GM23338 (cell line): ENCODE data around the gene SYT5. TPM values are rescaled to one million over a fixed set of nuclear protein-coding genes. Genes with fewer than 3 reads are reported as not detected.
A peak's percentile ranks its signal among the peaks of the same experiment; 100 is the strongest.

Source experiments
- ATAC-seq: fragments of 200-7000 bp; cut with Tn5 transposase; 3 replicates; pipeline ENCODE4 v1.9.1; 2020
- DNase-seq: peaks from one replicate; pipeline ENCODE4 v3.0.0-alpha.2; 2015; ENCODE audit warnings: low spot score
- H2AFZ ChIP-seq: fragments of 200-600 bp; sonication (generic); 2 replicates; pipeline ENCODE4 v1.8.0; 2016; ENCODE audit warnings: antibody characterized with exemption, mild to moderate bottlenecking, moderate library complexity
- H3F3A ChIP-seq: fragments of 200-600 bp; sonication (generic); replicated peaks from 2 replicates; pipeline ENCODE4 v1.8.0; 2017; ENCODE audit warnings: antibody characterized with exemption, mixed run types, low read depth
- H3K27ac ChIP-seq: fragments of 200-600 bp; sonication (generic); 2 replicates; pipeline ENCODE4 v1.6.1; 2016; ENCODE audit warnings: low read depth
- H3K27me3 ChIP-seq: fragments of 200-600 bp; sonication (generic); 2 replicates; pipeline ENCODE4 v1.8.0; 2016; ENCODE audit warnings: mild to moderate bottlenecking, mixed run types, moderate library complexity; ENCODE audit not compliant: insufficient read depth
- H3K36me3 ChIP-seq: fragments of 200-600 bp; sonication (generic); 2 replicates; pipeline ENCODE4 v1.8.0; 2016; ENCODE audit warnings: mild to moderate bottlenecking; ENCODE audit not compliant: insufficient read depth
- H3K4me1 ChIP-seq: fragments of 200-600 bp; sonication (generic); 2 replicates; pipeline ENCODE4 v1.8.0; 2016; ENCODE audit warnings: mild to moderate bottlenecking, moderate library complexity; ENCODE audit not compliant: insufficient read depth
- H3K4me2 ChIP-seq: fragments of 200-600 bp; sonication (generic); 2 replicates; pipeline ENCODE4 v1.7.1; 2017; ENCODE audit warnings: mixed run types
- H3K4me3 ChIP-seq: fragments of 200-600 bp; sonication (generic); 2 replicates; pipeline ENCODE4 v1.6.1; 2016; ENCODE audit warnings: mixed run types
- H3K79me2 ChIP-seq: fragments of 200-600 bp; sonication (generic); replicated peaks from 2 replicates; pipeline ENCODE4 v1.8.0; 2017; ENCODE audit warnings: mild to moderate bottlenecking; ENCODE audit not compliant: insufficient read depth
- H3K9me2 ChIP-seq: fragments of 200-600 bp; sonication (generic); 2 replicates; pipeline ENCODE4 v1.8.0; 2017; ENCODE audit not compliant: insufficient read depth
- H4K20me1 ChIP-seq: fragments of 200-600 bp; sonication (generic); replicated peaks from 2 replicates; pipeline ENCODE4 v1.8.0; 2017; ENCODE audit warnings: mild to moderate bottlenecking; ENCODE audit not compliant: insufficient read depth
- H3K27ac Mint-ChIP-seq: 2 replicates; pipeline ENCODE4 v1.8.0; 2020; ENCODE audit warnings: inconsistent platforms, mild to moderate bottlenecking, moderate library complexity, mixed read lengths
- H3K27me3 Mint-ChIP-seq: 3 replicates; pipeline ENCODE4 v1.8.0; 2022; ENCODE audit warnings: low read depth, mild to moderate bottlenecking, moderate library complexity, mixed read lengths, inconsistent platforms; ENCODE audit not compliant: insufficient read depth, poor library complexity
- H3K36me3 Mint-ChIP-seq: 3 replicates; pipeline ENCODE4 v1.8.0; 2021; ENCODE audit warnings: low read depth, mild to moderate bottlenecking, inconsistent platforms, moderate library complexity, mixed read lengths
- H3K4me1 Mint-ChIP-seq: 3 replicates; pipeline ENCODE4 v1.8.0; 2020; ENCODE audit warnings: mild to moderate bottlenecking, inconsistent platforms, mixed read lengths
- H3K4me3 Mint-ChIP-seq: 3 replicates; pipeline ENCODE4 v1.8.0; 2021; ENCODE audit warnings: moderate library complexity, mild to moderate bottlenecking, inconsistent platforms, mixed read lengths
- H3K9me3 Mint-ChIP-seq: 3 replicates; pipeline ENCODE4 v1.8.0; 2020; ENCODE audit warnings: moderate library complexity, mild to moderate bottlenecking, inconsistent platforms, mixed read lengths
- CREB1 ChIP-seq: fragments of 250-450 bp; sonication (Bioruptor Pico); IDR thresholded peaks from 2 replicates; pipeline ENCODE4 v1.5.0; 2020; ENCODE audit warnings: low read depth, mild to moderate bottlenecking, moderate library complexity
- EZH2 ChIP-seq: fragments of 200-600 bp; sonication (generic); IDR thresholded peaks from one replicate; pipeline ENCODE4 v1.8.0; 2017; ENCODE audit warnings: antibody characterized with exemption, mild to moderate bottlenecking, low read depth; ENCODE audit not compliant: unreplicated experiment
- EZH2phosphoT487 ChIP-seq: fragments of 200-600 bp; sonication (generic); IDR thresholded peaks from one replicate; pipeline ENCODE4 v1.8.1; 2018; ENCODE audit warnings: antibody characterized with exemption; ENCODE audit not compliant: unreplicated experiment
- JUNB ChIP-seq: IDR thresholded peaks from one replicate; pipeline ENCODE4 v1.6.1; 2016; ENCODE audit warnings: antibody characterized with exemption; ENCODE audit not compliant: unreplicated experiment
- NANOG ChIP-seq: IDR thresholded peaks from 2 replicates; pipeline ENCODE4 v1.6.1; 2016; ENCODE audit warnings: antibody characterized with exemption, borderline replicate concordance
- POLR2AphosphoS5 ChIP-seq: IDR thresholded peaks from 2 replicates; pipeline ENCODE4 v1.6.1; 2016; ENCODE audit warnings: antibody characterized with exemption, low read depth
- STAT1 ChIP-seq: IDR thresholded peaks from one replicate; pipeline ENCODE4 v1.6.1; 2016; ENCODE audit warnings: antibody characterized with exemption; ENCODE audit not compliant: unreplicated experiment
- ZNF114 ChIP-seq: fragments of 250-450 bp; sonication (Bioruptor Pico); IDR thresholded peaks from 2 replicates; pipeline ENCODE4 v1.5.0; 2020; ENCODE audit warnings: mild to moderate bottlenecking, moderate library complexity
- ZNF331 ChIP-seq: fragments of 250-450 bp; sonication (Bioruptor Pico); IDR thresholded peaks from 2 replicates; pipeline ENCODE4 v1.5.0; 2020; ENCODE audit warnings: low read depth, mild to moderate bottlenecking, moderate library complexity
- polyA plus RNA-seq: library from polyadenylated mRNA; unstranded; fragments of >200 nt; fragmentation: Nextera tagmentation; extraction: Ambion mirVana; gene quantifications from 2 replicates; pipeline ENCODE4 v1.2.1, GENCODE V29; 2016
- total RNA-seq: library from RNA; depleted of rRNA; stranded (reverse); fragments of >200 nt; shearing (Covaris generic); gene quantifications from 2 replicates; pipeline ENCODE4 v1.2.3, GENCODE V29; 2014
- TF ChIP-seq, protein P1 (sequence below), 2 experiments: fragments of 200-600 bp in 1 of 2; sonication (generic) in 1 of 2; conservative IDR thresholded peaks; 2 replicates each; pipeline versions ENCODE4 v1.5.1 to v1.6.1; 2016 to 2017; ENCODE audit warnings: antibody characterized with exemption in 2 of 2, low read depth in 2 of 2, mild to moderate bottlenecking in 2 of 2, moderate library complexity in 1 of 2
- TF ChIP-seq, protein P2 (sequence below): IDR thresholded peaks from one replicate; pipeline ENCODE4 v1.6.1; 2018; ENCODE audit warnings: antibody characterized with exemption; ENCODE audit not compliant: unreplicated experiment

The SYT5 gene
- total and polyA plus RNA-seq, 2 experiments from 2014 or later = 2.1 to 4.7 TPM

DNA sequence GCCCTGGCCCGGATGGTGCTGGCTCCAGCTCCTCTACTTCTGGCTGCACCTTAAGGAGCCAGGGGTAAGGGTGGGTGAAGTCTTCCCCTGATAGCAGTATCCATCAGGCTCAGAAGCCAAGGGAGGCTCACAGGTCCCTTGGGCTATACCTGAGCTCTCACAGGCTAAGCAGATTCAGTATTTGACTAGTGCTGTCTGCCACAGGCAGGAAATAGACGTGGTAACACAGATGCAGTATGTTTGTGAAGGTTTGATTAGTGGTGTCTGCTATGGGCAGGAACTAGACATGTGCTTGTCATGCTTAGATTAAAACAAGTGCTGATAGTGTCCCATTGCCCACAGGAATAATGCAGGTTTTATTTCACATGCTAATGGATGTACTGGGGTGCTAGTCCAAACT is 4.0 kb downstream of the SYT5 start (continued):
- TF ChIP-seq STAT1 = no peak

DNA sequence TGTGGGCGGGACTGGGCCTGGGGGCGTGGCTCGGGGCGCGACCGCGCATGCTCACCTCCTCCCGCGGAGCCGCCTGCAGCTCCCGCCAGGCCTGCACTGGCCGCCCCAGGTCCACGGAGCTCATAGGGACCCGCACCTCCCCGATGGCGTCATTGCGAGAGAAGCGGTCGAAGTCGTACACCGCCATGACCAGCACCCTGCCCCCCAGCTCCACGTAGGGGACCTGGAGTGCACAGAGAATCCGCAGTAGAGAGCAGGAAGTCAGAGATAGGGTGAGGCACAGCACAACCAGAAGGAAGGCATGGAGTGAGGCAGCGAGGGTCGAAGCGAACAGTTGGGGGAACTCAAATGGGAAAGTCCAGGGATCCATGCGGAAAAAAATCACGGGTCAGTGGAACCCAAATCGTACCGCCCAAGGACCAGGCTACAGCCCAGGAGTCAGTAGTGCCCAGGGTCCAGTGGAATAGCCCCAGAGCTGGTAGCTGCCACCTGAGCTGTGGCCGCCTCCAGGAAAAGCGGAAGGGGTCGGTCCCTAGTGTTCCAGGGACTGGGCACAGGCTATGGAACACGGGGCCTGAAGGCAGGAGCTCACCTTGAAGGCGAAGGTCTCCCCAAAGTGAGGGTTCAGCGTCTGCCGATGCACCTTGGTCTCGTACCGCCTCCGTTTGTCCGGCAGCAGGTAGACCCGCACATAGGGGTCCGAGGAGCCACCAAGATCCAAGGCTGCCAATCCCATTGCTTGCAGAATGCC is 4.8 kb downstream of the SYT5 start:
- H4K20me1 ChIP-seq = no peaks in the 10 kb centered on the region
- 0 out of 2 replicates have a peak, but pooled peaks cover 3% of the 10 kb centered on the region for H3K9me2 ChIP-seq
- ATAC-seq = peak; percentile 19
- Mint-ChIP-seq H3K4me3 (peak overlapping the region; percentile 31; the same call in 1 of the 3 replicates), H3K9me3 (peaks cover 10% of the 10 kb centered on the region; the same call in 2 of the 3 replicates), H3K27ac (no peak overlapping the region), H3K4me1 (peaks cover 32% of the 10 kb centered on the region), H3K36me3 (no peaks in the 10 kb centered on the region; the same call in 2 of the 3 replicates), H3K27me3 (peaks cover 46% of the 10 kb centered on the region)
- H3F3A ChIP-seq = peaks cover 14% of the 10 kb centered on the region; the same call in 1 of the 2 replicates
- no peaks in the 10 kb centered on the region for H3K36me3 ChIP-seq
- peaks cover 59% of the 10 kb centered on the region for H3K27me3 ChIP-seq
- no peak overlapping the region for H3K27ac ChIP-seq
- H3K4me1 ChIP-seq = peaks cover 12% of the 10 kb centered on the region; the same call in 1 of the 2 replicates
- H3K4me2 ChIP-seq = peak overlapping the region; percentile 96; the same call in 1 of the 2 replicates
- peak; percentile 66 for DNase-seq
- TF ChIP-seq JUNB = no peak
- TF ChIP-seq, protein P1, sequence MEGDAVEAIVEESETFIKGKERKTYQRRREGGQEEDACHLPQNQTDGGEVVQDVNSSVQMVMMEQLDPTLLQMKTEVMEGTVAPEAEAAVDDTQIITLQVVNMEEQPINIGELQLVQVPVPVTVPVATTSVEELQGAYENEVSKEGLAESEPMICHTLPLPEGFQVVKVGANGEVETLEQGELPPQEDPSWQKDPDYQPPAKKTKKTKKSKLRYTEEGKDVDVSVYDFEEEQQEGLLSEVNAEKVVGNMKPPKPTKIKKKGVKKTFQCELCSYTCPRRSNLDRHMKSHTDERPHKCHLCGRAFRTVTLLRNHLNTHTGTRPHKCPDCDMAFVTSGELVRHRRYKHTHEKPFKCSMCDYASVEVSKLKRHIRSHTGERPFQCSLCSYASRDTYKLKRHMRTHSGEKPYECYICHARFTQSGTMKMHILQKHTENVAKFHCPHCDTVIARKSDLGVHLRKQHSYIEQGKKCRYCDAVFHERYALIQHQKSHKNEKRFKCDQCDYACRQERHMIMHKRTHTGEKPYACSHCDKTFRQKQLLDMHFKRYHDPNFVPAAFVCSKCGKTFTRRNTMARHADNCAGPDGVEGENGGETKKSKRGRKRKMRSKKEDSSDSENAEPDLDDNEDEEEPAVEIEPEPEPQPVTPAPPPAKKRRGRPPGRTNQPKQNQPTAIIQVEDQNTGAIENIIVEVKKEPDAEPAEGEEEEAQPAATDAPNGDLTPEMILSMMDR (conservative IDR thresholded peaks at IDR 0.05; ENCODE audit: low read depth in 2 of 2) = no peak
- TF ChIP-seq POLR2AphosphoS5 = peak; percentile 68
- 0 out of 2 replicates have a peak overlapping the region, but pooled peaks have one; percentile 47 for H2AFZ ChIP-seq
- H3K79me2 ChIP-seq = no peaks in the 10 kb centered on the region
- H3K4me3 ChIP-seq = peak overlapping the region; percentile 85

DNA sequence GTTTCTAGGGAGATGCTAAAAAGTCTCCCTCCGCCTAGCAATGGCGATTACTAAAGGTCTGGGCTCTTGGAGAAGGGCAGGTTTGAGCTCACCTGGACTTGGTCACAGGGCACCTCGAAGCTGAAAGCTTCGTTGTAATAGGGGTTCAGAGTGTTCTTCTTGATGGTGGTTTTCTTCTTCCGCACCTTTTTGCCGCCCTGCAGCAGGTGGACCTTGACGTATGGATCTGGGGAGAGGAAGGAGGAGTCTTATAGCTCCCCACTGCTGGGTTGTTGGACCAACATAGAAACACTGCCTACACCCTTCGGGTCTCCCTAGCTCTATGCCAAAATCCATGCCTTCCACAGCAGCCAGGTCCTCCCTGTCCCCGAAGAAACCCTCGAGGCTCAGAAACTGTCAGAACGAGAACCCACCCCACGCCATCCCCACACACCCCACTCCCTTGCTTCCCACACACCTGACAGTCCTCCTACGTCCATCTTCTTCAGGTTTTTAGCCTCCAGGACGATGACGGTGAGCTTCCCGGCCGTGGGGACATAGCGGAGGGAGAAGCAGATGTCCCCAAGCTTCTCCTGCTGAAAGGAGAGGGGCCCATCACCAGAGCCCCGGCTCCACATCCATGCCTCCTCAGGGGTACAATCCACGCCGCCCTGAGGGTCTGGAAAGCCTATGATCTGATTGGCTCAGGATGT is 5.5 kb downstream of the SYT5 start:
- Mint-ChIP-seq H3K27me3 (peaks cover 40% of the 10 kb centered on the region), H3K4me3 (peak overlapping the region; percentile 77), H3K27ac (no peak overlapping the region), H3K36me3 (no peaks in the 10 kb centered on the region; the same call in 2 of the 3 replicates), H3K4me1 (peaks cover 28% of the 10 kb centered on the region), H3K9me3 (peaks cover 10% of the 10 kb centered on the region; the same call in 2 of the 3 replicates)
- H3K4me2 ChIP-seq = peak overlapping the region; percentile 96
- no peaks in the 10 kb centered on the region for H4K20me1 ChIP-seq
- peaks cover 12% of the 10 kb centered on the region; the same call in 1 of the 2 replicates for H3F3A ChIP-seq
- 0 out of 2 replicates have a peak, but pooled peaks cover 3% of the 10 kb centered on the region for H3K9me2 ChIP-seq
- H3K36me3 ChIP-seq = no peaks in the 10 kb centered on the region
- TF ChIP-seq POLR2AphosphoS5 (no peak), ZNF331 (no peak), NANOG (no peak), STAT1 (no peak), CREB1 (no peak), ZNF114 (CRISPR knock-in tag) (no peak), EZH2phosphoT487 (no peak), EZH2 (no peak)
- TF ChIP-seq, protein P2, sequence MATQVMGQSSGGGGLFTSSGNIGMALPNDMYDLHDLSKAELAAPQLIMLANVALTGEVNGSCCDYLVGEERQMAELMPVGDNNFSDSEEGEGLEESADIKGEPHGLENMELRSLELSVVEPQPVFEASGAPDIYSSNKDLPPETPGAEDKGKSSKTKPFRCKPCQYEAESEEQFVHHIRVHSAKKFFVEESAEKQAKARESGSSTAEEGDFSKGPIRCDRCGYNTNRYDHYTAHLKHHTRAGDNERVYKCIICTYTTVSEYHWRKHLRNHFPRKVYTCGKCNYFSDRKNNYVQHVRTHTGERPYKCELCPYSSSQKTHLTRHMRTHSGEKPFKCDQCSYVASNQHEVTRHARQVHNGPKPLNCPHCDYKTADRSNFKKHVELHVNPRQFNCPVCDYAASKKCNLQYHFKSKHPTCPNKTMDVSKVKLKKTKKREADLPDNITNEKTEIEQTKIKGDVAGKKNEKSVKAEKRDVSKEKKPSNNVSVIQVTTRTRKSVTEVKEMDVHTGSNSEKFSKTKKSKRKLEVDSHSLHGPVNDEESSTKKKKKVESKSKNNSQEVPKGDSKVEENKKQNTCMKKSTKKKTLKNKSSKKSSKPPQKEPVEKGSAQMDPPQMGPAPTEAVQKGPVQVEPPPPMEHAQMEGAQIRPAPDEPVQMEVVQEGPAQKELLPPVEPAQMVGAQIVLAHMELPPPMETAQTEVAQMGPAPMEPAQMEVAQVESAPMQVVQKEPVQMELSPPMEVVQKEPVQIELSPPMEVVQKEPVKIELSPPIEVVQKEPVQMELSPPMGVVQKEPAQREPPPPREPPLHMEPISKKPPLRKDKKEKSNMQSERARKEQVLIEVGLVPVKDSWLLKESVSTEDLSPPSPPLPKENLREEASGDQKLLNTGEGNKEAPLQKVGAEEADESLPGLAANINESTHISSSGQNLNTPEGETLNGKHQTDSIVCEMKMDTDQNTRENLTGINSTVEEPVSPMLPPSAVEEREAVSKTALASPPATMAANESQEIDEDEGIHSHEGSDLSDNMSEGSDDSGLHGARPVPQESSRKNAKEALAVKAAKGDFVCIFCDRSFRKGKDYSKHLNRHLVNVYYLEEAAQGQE = no peak
- peaks cover 9% of the 10 kb centered on the region; the same call in 1 of the 2 replicates for H3K4me1 ChIP-seq
- H3K27ac ChIP-seq = no peak overlapping the region
- no peaks in the 10 kb centered on the region for H3K79me2 ChIP-seq
- H2AFZ ChIP-seq = peak overlapping the region; percentile 74; the same call in 1 of the 2 replicates
- DNase-seq = no peak
- ATAC-seq = no peak
- H3K27me3 ChIP-seq = peaks cover 64% of the 10 kb centered on the region
- H3K4me3 ChIP-seq = peak overlapping the region; percentile 85
